Hepatocyte (in vitro differentiated cells): Measurements from ENCODE around the gene CPT1B. TPM values are rescaled to one million over a fixed set of nuclear protein-coding genes. Genes with fewer than 3 reads are reported as not detected.
A peak's percentile ranks its signal among the peaks of the same experiment; 100 is the strongest.

Experiments
- DNase-seq: peaks from one replicate; pipeline ENCODE4 v3.0.0-alpha.2; 2016; ENCODE audit warnings: low spot score
- H2AFZ ChIP-seq: fragments of 200-600 bp; sonication (generic); 2 replicates; pipeline ENCODE4 v1.6.0; 2016; ENCODE audit warnings: antibody characterized with exemption, mild to moderate bottlenecking
- H3K27ac ChIP-seq: fragments of 200-600 bp; sonication (generic); 2 replicates; pipeline ENCODE4 v1.5.1; 2016; ENCODE audit warnings: mild to moderate bottlenecking
- H3K27me3 ChIP-seq: fragments of 200-600 bp; sonication (generic); 2 replicates; pipeline ENCODE4 v1.6.1; 2016
- H3K36me3 ChIP-seq: fragments of 200-600 bp; sonication (generic); replicated peaks from 2 replicates; pipeline ENCODE4 v1.5.1; 2016; ENCODE audit warnings: low read depth; ENCODE audit not compliant: insufficient read depth
- H3K4me1 ChIP-seq: fragments of 200-600 bp; sonication (generic); 2 replicates; pipeline ENCODE4 v1.5.1; 2016; ENCODE audit warnings: mild to moderate bottlenecking, moderate library complexity; ENCODE audit not compliant: insufficient read depth
- H3K4me2 ChIP-seq: fragments of 200-600 bp; sonication (generic); 2 replicates; pipeline ENCODE4 v1.6.0; 2016
- H3K4me3 ChIP-seq: fragments of 200-600 bp; sonication (generic); 2 replicates; pipeline ENCODE4 v1.5.1; 2016; ENCODE audit warnings: mild to moderate bottlenecking
- H3K79me2 ChIP-seq: fragments of 200-600 bp; sonication (generic); 2 replicates; pipeline ENCODE4 v1.6.0; 2017; ENCODE audit warnings: mild to moderate bottlenecking
- H3K9me2 ChIP-seq: fragments of 200-600 bp; sonication (generic); replicated peaks from 2 replicates; pipeline ENCODE4 v1.6.0; 2017; ENCODE audit warnings: mild to moderate bottlenecking; ENCODE audit not compliant: insufficient read depth
- H3K9me3 ChIP-seq: fragments of 200-600 bp; sonication (generic); 2 replicates; pipeline ENCODE4 v1.5.1; 2016; ENCODE audit warnings: low read depth, mild to moderate bottlenecking
- H4K20me1 ChIP-seq: fragments of 200-600 bp; sonication (generic); 2 replicates; pipeline ENCODE4 v1.6.0; 2016; ENCODE audit warnings: mild to moderate bottlenecking; ENCODE audit not compliant: insufficient read depth, poor library complexity, severe bottlenecking
- CTCF ChIP-seq: fragments of 200-600 bp; sonication (generic); IDR thresholded peaks from 2 replicates; pipeline ENCODE4 v1.5.1; 2016; ENCODE audit warnings: antibody characterized with exemption, mild to moderate bottlenecking; ENCODE audit not compliant: poor library complexity
- EZH2 ChIP-seq: fragments of 200-600 bp; sonication (generic); IDR thresholded peaks from 2 replicates; pipeline ENCODE4 v1.6.1; 2016; ENCODE audit warnings: antibody characterized with exemption, mild to moderate bottlenecking, borderline replicate concordance
- EZH2phosphoT487 ChIP-seq: fragments of 200-600 bp; sonication (generic); IDR thresholded peaks from one replicate; pipeline ENCODE4 v1.6.1; 2018; ENCODE audit warnings: antibody characterized with exemption, mild to moderate bottlenecking, low read depth, moderate library complexity; ENCODE audit not compliant: unreplicated experiment, severe bottlenecking
- WGBS: methylation state at CpG from one replicate; pipeline ENCODE4 v1.1.6; 2016; ENCODE audit warnings: low lambda C conversion rate; ENCODE audit errors: missing lambda C conversion rate; 5-methylcytosine and 5-hydroxymethylcytosine counted together
- polyA plus RNA-seq: library from polyadenylated mRNA; unstranded; fragments of >200 nt; fragmentation: Nextera tagmentation; extraction: Ambion mirVana; gene quantifications from 2 replicates; pipeline ENCODE4 v1.2.1, GENCODE V29; 2016
- total RNA-seq: library from RNA; depleted of rRNA; stranded (reverse); fragments of >200 nt; gene quantifications from 2 replicates; pipeline ENCODE4 v1.2.3, GENCODE V29; 2014

Gene CPT1B
- total and polyA plus RNA-seq, 2 experiments from 2014 or later = 27.5 to 64.0 TPM

- no peak overlapping the region for H3K27ac ChIP-seq
Observed at GRCh38 chr22:50569041-50569459, 9.2 kb downstream of the CPT1B start.

GRCh38 chr22:50568626-50569025 lies 9.6 kb downstream of the CPT1B start:
- DNase-seq = no peak
- Histone ChIP-seq H4K20me1 (no peaks in the 10 kb centered on the region), H3K9me3 (no peaks in the 10 kb centered on the region), H3K4me3 (no peak overlapping the region), H3K4me1 (peaks cover 8% of the 10 kb centered on the region), H3K4me2 (no peak overlapping the region), H3K27ac (no peak overlapping the region), H3K27me3 (no peaks in the 10 kb centered on the region), H3K79me2 (no peaks in the 10 kb centered on the region), H2AFZ (no peak overlapping the region), H3K36me3 (no peaks in the 10 kb centered on the region), H3K9me2 (no peaks in the 10 kb centered on the region)
- no peak for TF ChIP-seq EZH2phosphoT487
- TF ChIP-seq CTCF = no peak
- TF ChIP-seq EZH2 = no peak
- 82% methylated on average over 7 of the region's 7 CpGs for WGBS

More at GRCh38 chr22:50569041-50569459, 9.2 kb downstream of the CPT1B start:
- Histone ChIP-seq H3K4me3 (no peak overlapping the region), H3K4me2 (no peak overlapping the region), H3K79me2 (no peaks in the 10 kb centered on the region), H3K4me1 (peaks cover 4% of the 10 kb centered on the region), H3K36me3 (no peaks in the 10 kb centered on the region), H4K20me1 (no peaks in the 10 kb centered on the region), H2AFZ (no peak overlapping the region), H3K9me2 (no peaks in the 10 kb centered on the region), H3K9me3 (no peaks in the 10 kb centered on the region), H3K27me3 (no peaks in the 10 kb centered on the region)
- peak; percentile 55 for DNase-seq
- no peak for TF ChIP-seq EZH2phosphoT487
- no peak for TF ChIP-seq EZH2
- no peak for TF ChIP-seq CTCF
- 88% methylated on average over 8 of the region's 8 CpGs for WGBS

GRCh38 chr22:50567721-50568252 lies 10.4 kb downstream of the CPT1B start:
- no peak overlapping the region for H3K27ac ChIP-seq
- no peak overlapping the region for H3K4me2 ChIP-seq
- no peak for DNase-seq
- H3K9me2 ChIP-seq = no peaks in the 10 kb centered on the region
- no peaks in the 10 kb centered on the region for H4K20me1 ChIP-seq
- TF ChIP-seq CTCF (no peak), EZH2 (no peak), EZH2phosphoT487 (no peak)
- H2AFZ ChIP-seq = no peak overlapping the region
- H3K27me3 ChIP-seq = no peaks in the 10 kb centered on the region
- WGBS = 97% methylated on average over 7 of the region's 7 CpGs
- no peak overlapping the region for H3K4me3 ChIP-seq
- no peaks in the 10 kb centered on the region for H3K9me3 ChIP-seq
- H3K4me1 ChIP-seq = peaks cover 12% of the 10 kb centered on the region
- no peaks in the 10 kb centered on the region for H3K79me2 ChIP-seq
- no peaks in the 10 kb centered on the region for H3K36me3 ChIP-seq

GRCh38 chr22:50564289-50564688 lies 13.9 kb downstream of the CPT1B start:
- Histone ChIP-seq H3K9me3 (no peaks in the 10 kb centered on the region), H3K36me3 (no peaks in the 10 kb centered on the region), H3K79me2 (no peaks in the 10 kb centered on the region), H3K27me3 (no peaks in the 10 kb centered on the region), H3K4me1 (peaks cover 12% of the 10 kb centered on the region), H2AFZ (no peak overlapping the region), H3K4me3 (no peak overlapping the region), H4K20me1 (no peaks in the 10 kb centered on the region), H3K27ac (no peak overlapping the region), H3K9me2 (no peaks in the 10 kb centered on the region), H3K4me2 (peak overlapping the region; percentile 89)
- TF ChIP-seq EZH2phosphoT487 (no peak), CTCF (no peak), EZH2 (no peak)
- WGBS = 95% methylated on average over 11 of the region's 11 CpGs
- no peak for DNase-seq
